HG03045 (cell line): Measurements from ENCODE around the gene LDHB.
"Not testable (repeated sequence)": the region's sequence is repeated elsewhere in the genome, so short reads cannot be mapped to it uniquely, and the experiment has no call there.

Source experiments
- ATAC-seq: cut with Tn5 transposase; IDR thresholded peaks from one replicate; pipeline ENCODE4 v1.9.1; 2021; ENCODE audit warnings: mild to moderate bottlenecking, moderate library complexity; ENCODE audit not compliant: unreplicated experiment

The LDHB gene

DNA sequence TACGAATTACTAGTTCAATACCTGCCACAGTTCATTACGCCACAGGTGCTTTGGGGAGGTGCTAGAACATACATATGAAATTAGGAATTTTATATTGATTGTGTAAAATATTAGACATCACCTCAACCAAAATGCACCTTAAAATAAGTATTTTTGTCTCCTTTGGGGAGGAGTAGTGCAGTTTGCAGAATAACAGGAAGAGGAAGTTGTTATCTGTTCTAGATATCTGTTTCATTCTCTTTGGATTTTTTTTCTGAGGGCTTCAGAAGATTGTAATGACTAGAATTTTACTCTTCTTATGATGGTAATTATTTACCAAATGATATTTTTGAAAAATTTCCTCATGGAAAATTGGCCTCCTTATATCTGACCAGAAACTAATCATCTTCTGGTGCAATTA is 43.1 kb downstream of the LDHB start:
- ATAC-seq = no peak

DNA sequence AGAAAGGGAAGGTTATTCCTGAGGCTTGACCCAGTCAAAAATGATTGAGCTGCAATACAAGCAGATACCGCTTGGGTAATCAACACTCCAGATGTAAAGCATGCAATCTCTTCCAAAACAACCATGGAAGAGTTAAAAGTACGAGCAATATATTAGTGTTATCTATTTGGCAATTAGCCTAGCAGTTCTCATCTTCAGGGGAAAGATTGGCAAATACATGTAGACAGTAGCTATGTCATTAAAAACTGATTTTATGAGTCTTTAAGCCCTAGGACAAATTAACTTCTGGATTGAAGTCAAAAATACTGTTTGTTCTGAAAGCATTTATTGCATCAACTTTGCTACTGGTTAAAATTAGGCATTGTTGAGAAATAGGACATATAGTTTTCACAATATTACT is 43.7 kb downstream of the LDHB start:
- ATAC-seq = no peak

DNA sequence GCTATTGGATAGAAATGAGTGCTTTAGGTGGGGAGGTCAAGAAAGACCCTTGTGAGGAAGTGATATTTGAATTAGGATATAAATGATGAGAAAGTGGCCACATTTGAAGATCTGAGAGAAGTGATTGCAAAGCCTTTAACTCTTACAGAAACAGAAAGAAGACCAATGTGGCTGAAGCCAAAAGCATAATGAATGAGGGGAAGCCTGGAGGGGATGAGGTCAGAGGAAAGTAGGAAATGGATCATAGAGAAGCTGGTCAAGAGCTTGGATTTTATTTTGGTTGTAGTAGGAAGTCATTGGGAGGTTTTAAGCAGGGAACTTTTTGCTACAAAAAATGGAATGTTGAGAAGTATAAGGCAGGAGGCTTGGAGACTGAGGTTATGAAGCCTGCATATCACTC is 49.4 kb downstream of the LDHB start:
- ATAC-seq = no peak

DNA sequence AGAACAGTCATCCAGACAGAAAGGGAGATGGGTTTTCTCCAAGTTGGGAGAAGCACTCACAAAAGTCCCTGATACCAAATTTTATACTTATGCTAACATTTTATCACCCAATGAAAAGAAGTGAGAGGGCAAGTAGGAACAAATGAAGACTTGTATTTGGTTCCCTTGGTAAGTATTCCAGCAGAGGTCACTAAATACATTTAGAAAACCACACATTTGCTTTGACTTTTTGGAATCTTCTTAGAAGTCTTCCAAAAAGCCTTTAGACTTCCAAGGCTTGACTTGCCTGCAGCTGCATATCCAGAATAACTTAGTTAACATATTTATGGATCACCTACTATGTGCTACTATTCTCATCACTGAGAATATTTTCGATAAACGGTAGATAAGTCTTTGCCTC is 49.9 kb downstream of the LDHB start:
- ATAC-seq = no peak

DNA sequence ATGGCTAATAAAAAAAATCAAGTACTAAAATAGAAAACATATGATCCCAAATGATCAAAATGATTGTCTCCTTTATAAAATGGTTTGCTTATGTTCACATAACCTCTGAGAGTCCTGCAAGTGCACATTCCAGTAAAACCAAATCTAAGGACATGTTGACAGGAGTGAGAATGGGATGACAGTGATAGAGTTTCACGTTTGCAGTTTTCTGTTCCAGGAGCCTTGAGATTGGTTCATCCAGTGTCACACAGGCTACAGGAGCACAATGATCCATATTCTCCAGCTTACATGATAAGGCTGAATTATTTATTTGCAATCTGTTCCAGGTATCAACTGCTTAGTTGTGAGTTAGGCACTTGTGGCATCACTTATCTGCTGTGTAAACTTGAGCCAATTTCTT is 51.5 kb downstream of the LDHB start:
- ATAC-seq = no peak

DNA sequence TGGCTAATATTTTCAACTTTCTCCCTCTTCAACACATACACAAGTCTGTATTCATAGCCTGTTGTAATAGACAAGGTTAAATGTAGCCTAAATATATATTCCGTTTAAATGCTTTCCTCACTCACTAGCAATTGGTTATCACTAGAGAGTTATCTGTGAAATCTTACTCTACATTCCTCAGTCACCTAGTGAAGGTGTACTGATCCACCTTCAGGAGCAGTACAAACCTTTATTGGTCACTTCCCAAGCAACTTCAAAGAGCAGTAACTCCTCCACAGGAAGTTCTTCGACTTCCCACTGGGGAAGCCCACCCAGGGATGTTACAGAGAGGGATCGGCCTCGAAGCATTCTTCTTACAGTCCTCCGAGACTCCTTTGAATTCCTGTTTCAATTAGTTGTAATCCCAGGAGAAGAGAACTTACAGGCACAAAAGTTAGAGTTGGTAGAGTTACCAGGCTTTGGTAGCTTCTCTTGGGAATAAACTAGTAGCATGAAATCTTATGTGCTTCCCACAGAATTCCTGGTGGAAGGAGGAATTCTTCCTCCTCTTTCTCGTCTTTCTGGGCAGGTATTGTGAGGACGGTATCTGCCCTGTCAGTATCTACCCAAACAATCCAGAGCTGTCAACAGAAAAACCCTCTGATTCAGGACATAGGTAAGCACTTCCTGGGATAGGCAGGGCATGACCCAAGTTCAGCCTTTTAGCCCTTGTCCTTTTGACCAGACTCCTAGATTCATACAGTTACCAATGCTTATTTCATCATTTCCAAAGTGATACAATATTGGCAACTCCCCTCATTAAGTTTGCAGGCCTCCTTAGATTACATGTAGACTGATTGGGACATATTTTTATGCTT is 53.2 kb downstream of the LDHB start, which contains the start of gene GYS2:
TSS of gene GYS2 (minus strand) at position 603 of the 857 bp plus-strand sequence. CDS start at position 348, 255 bp downstream.
- ATAC-seq = no peak

DNA sequence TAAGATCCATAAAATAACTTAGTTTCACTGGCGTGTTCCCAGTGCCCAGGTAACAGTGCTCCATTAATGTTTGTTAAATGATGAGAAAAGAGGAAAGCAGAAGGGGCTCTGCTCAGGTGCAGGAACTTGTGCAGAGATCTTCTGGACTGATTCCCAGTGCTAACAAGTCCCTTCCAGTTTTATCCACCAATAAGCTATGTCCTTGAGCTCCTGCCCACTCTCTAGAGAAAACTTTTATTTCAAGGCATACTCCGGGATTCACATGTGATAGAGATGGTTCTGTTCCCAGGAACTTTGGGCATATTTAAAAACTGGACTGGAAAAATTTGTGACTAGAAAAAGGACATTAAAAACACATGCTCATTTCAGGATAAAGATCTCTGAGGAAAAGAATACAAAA is 54.9 kb downstream of the LDHB start:
- ATAC-seq = no peak

DNA sequence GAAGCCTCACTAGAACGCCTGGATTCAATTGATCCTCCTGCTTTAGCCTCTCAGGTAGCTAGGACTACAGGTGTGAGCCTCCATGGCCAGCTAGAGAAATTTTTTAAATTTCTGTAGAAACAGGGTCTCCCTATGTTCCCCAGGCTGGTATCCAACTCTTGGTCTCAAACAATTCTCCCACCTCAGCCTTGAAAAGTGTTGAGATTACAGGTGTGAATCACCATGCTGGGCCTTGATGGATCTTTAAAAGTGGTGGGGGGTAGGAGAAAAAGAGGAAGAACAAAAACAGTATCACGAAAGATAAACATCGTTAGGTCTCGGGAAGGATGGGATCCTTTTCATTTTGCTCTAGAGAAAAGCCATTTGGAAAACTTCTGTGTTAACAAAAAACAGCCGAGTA is 57.4 kb downstream of the LDHB start:
- ATAC-seq = no peak

DNA sequence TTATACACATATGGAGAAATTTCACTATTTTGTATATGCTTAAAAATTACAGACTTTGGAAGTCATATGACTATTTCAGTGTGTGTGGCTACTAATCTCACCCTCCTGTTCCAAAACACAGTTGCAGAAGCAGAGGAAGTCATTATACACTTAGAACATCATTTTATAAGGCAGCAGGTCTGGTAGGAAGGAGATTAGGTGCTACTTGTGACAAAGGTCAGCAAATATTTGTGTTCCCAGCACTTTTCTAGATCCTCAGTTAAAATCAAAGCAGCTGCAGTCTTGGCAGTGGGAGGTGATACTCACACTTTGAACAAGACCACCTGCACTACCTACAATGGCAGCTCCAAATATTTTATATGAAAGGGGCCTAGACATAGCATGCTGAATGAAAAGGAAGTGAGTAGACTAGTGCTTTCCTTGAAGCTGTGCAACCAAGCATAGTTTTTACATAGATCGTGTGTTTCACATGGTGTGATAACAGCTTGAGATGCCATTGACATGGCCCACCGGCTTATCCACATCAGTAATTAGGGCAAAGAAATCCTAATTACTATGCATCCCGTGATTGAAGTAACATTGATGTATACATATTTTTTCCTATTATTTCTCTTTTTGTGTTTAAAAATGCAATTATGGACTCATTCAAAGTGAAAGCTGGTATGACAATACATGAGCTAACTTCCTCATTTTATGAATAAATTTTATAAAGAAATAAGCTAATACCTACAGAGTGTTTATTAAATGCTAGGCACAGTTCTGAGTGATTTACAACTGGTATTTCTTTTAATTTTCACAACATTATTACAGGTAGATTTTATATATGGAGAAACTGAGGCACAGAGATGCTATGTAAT is 58.3 kb downstream of the LDHB start:
- ATAC-seq = no peak

DNA sequence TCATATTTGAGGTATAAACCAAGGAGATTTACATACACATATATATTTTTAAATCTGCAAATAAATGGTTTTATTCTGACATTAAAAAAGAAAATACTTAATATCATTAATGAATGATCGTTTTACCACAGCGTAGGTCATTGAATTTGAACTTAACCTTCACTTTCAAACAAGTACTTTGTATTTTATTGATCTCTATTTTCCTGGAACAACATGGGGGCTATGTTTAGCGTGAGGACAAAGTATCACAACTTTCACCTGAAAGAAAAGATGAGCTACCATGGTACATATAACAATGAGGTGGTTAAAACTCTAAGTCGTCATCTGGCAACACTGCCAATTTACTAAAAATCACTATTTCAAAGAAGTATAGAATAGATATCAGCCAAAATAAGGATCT is 59.0 kb downstream of the LDHB start:
- no peak for ATAC-seq

DNA sequence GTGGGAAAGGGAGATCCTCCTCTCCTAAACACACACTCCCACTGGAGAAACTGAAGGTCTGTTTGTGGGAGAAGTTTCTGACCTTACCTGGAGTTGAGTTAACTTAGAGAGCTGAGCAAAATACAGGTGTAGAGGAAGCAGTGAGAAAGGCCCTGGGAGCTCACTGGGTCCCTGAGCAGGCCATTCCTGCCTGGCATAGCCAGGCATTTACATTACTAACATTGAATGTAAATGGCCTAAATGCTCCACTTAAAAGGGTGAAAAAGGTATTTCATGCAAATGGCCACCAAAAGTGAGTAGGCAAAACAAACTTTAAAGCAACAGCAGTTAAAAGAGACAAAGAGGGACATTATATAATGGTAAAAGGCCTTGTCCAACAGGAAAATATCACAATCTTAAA is 62.3 kb downstream of the LDHB start:
- not testable (repeated sequence) for ATAC-seq

DNA sequence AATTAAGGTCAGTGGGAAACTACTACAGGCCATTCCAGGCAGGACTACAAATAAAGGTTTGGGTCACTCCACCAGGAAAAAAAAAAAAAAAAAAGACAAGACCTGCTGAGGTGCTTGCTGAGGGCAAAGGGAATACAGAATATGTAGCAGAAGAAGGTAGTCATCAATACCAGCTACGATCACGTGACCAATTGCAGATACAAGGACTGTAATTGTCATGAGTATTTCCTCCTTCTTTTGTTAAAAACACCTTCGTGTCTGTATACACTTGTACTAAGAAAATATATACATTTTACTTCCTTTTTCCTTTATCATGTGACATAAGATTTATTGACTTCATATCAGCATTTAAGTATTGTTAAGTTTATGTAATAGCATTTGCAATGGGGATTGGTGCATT is 72.2 kb downstream of the LDHB start:
- no peak for ATAC-seq
